Liver (tissue), 3 donors: ENCODE data around the gene VDR.

Source experiments
- HNF4G ChIP-seq: IDR thresholded peaks from 2 replicates; pipeline ENCODE4 v1.6.1; 2016; ENCODE audit warnings: antibody characterized with exemption
- NR2F2 ChIP-seq: IDR thresholded peaks from 2 replicates; pipeline ENCODE4 v1.6.1; 2016; ENCODE audit warnings: antibody characterized with exemption
- RAD21 ChIP-seq, 2 donors: IDR thresholded peaks; 2 replicates each; pipeline ENCODE4 v1.6.1; 2016; ENCODE audit warnings: antibody characterized with exemption in 2 of 2, mild to moderate bottlenecking in 2 of 2
- TAF1 ChIP-seq: conservative IDR thresholded peaks from 2 replicates; pipeline ENCODE4 v1.6.1; 2016; ENCODE audit warnings: antibody characterized with exemption, mild to moderate bottlenecking
- YY1 ChIP-seq: IDR thresholded peaks from 2 replicates; pipeline ENCODE4 v1.6.1; 2016; ENCODE audit warnings: antibody characterized with exemption, mild to moderate bottlenecking
- TF ChIP-seq, protein P1 (sequence below): fragments of 150-350 bp; IDR thresholded peaks from 2 replicates; pipeline ENCODE4 v1.5.1; 2017; ENCODE audit warnings: improper control_type of control experiment, low read depth, low read length; ENCODE audit not compliant: missing input control
- TF ChIP-seq, protein P2 (sequence below): IDR thresholded peaks from 2 replicates; pipeline ENCODE4 v1.6.1; 2016; ENCODE audit warnings: antibody characterized with exemption
- TF ChIP-seq, protein P3 (sequence below): IDR thresholded peaks from 2 replicates; pipeline ENCODE4 v1.6.1; 2016; ENCODE audit warnings: antibody characterized with exemption, mild to moderate bottlenecking
- donor health status: healthy.
- donor health status: healthy.

DNA sequence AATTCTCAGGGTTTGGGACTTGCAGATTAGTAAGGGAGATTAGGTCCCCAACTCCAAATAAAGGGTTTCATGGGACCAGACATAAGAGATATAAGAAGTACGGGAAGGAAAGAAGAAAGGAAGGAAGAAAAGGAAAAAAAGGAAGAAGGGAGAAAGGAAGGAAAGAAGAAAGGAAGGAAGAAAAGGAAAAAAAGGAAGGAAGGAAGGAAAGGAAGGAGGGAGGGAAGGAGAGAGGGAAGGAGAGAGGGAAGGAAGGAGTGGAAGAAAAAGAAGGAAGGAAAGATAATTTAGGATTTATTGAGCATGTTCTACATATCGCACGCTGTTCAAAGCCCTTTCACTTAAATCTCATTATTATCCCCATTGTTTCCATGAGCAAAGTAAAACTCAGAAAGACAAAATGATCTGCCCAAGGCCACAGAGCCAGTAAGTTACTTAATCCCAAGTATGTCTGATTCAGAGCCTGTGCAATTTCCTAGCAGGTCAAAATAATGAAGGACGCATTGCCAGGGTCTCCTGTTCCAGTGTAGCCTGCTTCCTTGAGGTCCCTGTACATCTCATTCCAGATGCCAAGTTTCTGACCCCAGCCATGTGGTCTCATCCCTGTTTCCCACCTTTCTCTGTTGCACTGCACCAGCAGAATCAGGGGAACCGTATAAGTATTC, 81.2 kb downstream of the VDR start:
- no peak for TF ChIP-seq YY1
- TF ChIP-seq, protein P1, sequence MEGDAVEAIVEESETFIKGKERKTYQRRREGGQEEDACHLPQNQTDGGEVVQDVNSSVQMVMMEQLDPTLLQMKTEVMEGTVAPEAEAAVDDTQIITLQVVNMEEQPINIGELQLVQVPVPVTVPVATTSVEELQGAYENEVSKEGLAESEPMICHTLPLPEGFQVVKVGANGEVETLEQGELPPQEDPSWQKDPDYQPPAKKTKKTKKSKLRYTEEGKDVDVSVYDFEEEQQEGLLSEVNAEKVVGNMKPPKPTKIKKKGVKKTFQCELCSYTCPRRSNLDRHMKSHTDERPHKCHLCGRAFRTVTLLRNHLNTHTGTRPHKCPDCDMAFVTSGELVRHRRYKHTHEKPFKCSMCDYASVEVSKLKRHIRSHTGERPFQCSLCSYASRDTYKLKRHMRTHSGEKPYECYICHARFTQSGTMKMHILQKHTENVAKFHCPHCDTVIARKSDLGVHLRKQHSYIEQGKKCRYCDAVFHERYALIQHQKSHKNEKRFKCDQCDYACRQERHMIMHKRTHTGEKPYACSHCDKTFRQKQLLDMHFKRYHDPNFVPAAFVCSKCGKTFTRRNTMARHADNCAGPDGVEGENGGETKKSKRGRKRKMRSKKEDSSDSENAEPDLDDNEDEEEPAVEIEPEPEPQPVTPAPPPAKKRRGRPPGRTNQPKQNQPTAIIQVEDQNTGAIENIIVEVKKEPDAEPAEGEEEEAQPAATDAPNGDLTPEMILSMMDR, result no peak
- no peak for TF ChIP-seq TAF1
- TF ChIP-seq, protein P2, sequence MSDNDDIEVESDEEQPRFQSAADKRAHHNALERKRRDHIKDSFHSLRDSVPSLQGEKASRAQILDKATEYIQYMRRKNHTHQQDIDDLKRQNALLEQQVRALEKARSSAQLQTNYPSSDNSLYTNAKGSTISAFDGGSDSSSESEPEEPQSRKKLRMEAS, result no peak
- TF ChIP-seq, protein P3, sequence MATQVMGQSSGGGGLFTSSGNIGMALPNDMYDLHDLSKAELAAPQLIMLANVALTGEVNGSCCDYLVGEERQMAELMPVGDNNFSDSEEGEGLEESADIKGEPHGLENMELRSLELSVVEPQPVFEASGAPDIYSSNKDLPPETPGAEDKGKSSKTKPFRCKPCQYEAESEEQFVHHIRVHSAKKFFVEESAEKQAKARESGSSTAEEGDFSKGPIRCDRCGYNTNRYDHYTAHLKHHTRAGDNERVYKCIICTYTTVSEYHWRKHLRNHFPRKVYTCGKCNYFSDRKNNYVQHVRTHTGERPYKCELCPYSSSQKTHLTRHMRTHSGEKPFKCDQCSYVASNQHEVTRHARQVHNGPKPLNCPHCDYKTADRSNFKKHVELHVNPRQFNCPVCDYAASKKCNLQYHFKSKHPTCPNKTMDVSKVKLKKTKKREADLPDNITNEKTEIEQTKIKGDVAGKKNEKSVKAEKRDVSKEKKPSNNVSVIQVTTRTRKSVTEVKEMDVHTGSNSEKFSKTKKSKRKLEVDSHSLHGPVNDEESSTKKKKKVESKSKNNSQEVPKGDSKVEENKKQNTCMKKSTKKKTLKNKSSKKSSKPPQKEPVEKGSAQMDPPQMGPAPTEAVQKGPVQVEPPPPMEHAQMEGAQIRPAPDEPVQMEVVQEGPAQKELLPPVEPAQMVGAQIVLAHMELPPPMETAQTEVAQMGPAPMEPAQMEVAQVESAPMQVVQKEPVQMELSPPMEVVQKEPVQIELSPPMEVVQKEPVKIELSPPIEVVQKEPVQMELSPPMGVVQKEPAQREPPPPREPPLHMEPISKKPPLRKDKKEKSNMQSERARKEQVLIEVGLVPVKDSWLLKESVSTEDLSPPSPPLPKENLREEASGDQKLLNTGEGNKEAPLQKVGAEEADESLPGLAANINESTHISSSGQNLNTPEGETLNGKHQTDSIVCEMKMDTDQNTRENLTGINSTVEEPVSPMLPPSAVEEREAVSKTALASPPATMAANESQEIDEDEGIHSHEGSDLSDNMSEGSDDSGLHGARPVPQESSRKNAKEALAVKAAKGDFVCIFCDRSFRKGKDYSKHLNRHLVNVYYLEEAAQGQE, result no peak
- TF ChIP-seq HNF4G, result no peak
- TF ChIP-seq RAD21 (IDR thresholded peaks at IDR 0.05), result no peak
- no peak for TF ChIP-seq NR2F2
